H1 (cell line): Measurements from ENCODE around the gene SLC9A7. TPM values are rescaled to one million over a fixed set of nuclear protein-coding genes. Genes with fewer than 3 reads are reported as not detected.

ENCODE experiments used
- CTCF ChIA-PET: fragments of 300-600 bp; sonication (Branson Sonifier 250); formaldehyde crosslinking; loops from one replicate; lab custom pipeline; 2021; ENCODE audit not compliant: partially characterized antibody; lab: Charles Lee
- POLR2A ChIA-PET: fragments of 300-600 bp; sonication (Branson Sonifier 250); formaldehyde crosslinking; loops from one replicate; lab custom pipeline; 2021; ENCODE audit warnings: inconsistent platforms; ENCODE audit not compliant: partially characterized antibody; lab: Charles Lee
- DNase-seq, 2 experiments: peaks; one replicate each; pipeline versions ENCODE4 v3.0.0 to v3.0.0-alpha.2; 2010 to 2022; ENCODE audit warnings: low spot score in 2 of 2, low read depth in 1 of 2, mixed read lengths in 1 of 2
- FAIRE-seq: peaks from 2 replicates; lab custom pipeline; 2011; peaks lifted over from hg19 to GRCh38; lab: Jason Lieb, UNC
- H2AFZ ChIP-seq: 2 replicates; pipeline ENCODE4 v1.8.1; 2012; ENCODE audit warnings: low read length, inconsistent platforms
- H2AK5ac ChIP-seq: 2 replicates; pipeline ENCODE4 v1.6.1; 2013; ENCODE audit warnings: low read depth, low read length
- H2BK120ac ChIP-seq: replicated peaks from 2 replicates; pipeline ENCODE3; 2013; ENCODE audit warnings: low read depth, low read length, inconsistent platforms
- H2BK12ac ChIP-seq: 2 replicates; pipeline ENCODE4 v1.6.1; 2013; ENCODE audit warnings: low read depth, low read length
- H2BK15ac ChIP-seq: 2 replicates; pipeline ENCODE4 v1.6.1; 2013; ENCODE audit warnings: low read length
- H2BK20ac ChIP-seq: 2 replicates; pipeline ENCODE4 v1.6.1; 2013; ENCODE audit warnings: low read length
- H2BK5ac ChIP-seq: 2 replicates; pipeline ENCODE4 v1.6.1; 2013; ENCODE audit warnings: low read depth, low read length
- H3K14ac ChIP-seq: 2 replicates; pipeline ENCODE4 v1.6.1; 2013; ENCODE audit warnings: inconsistent platforms; ENCODE audit not compliant: insufficient read length
- H3K18ac ChIP-seq: 2 replicates; pipeline ENCODE4 v1.6.1; 2013; ENCODE audit warnings: low read length; ENCODE audit errors: extremely low read depth
- H3K23ac ChIP-seq: 2 replicates; pipeline ENCODE4 v1.6.1; 2013; ENCODE audit warnings: inconsistent platforms; ENCODE audit not compliant: insufficient read length
- H3K23me2 ChIP-seq: 2 replicates; pipeline ENCODE4 v1.6.1; 2013; ENCODE audit warnings: low read depth, low read length
- H3K27ac ChIP-seq: 2 replicates; pipeline ENCODE4 v1.6.1; 2011; ENCODE audit warnings: low read depth, low read length, inconsistent platforms
- H3K27me3 ChIP-seq, 4 experiments: replicated peaks in 1 of 4; 1 replicate in 1 of 4; 2 replicates in 3 of 4; pipeline versions ENCODE4 v1.6.1 to v1.8.1; 2011 to 2013; ENCODE audit warnings: low read length in 3 of 4, mild to moderate bottlenecking in 3 of 4, inconsistent platforms in 2 of 4, mixed read lengths in 2 of 4, moderate library complexity in 1 of 4; ENCODE audit not compliant: control insufficient read depth in 3 of 4, insufficient read depth in 3 of 4; ENCODE audit errors: extremely low read depth in 1 of 4
- H3K36me3 ChIP-seq, 4 experiments: 2 replicates each; pipeline versions ENCODE4 v1.6.1 to v1.8.1; 2011 to 2013; ENCODE audit warnings: mild to moderate bottlenecking in 4 of 4, low read length in 3 of 4, moderate library complexity in 2 of 4, control low read depth in 1 of 4, inconsistent platforms in 1 of 4; ENCODE audit not compliant: insufficient read depth in 4 of 4, control insufficient read depth in 2 of 4
- H3K4ac ChIP-seq: replicated peaks from 2 replicates; pipeline ENCODE3; 2013; ENCODE audit warnings: low read length, low read depth, mixed read lengths, inconsistent platforms; ENCODE audit not compliant: insufficient read length
- H3K4me1 ChIP-seq, 4 experiments: replicated peaks in 1 of 4; 1 replicate in 1 of 4; 2 replicates in 3 of 4; pipeline versions ENCODE4 v1.6.1 to v1.8.1; 2011 to 2013; ENCODE audit warnings: low read length in 3 of 4, inconsistent platforms in 2 of 4, mixed read lengths in 1 of 4; ENCODE audit not compliant: insufficient read depth in 4 of 4, control insufficient read depth in 3 of 4
- H3K4me2 ChIP-seq, 2 experiments: 2 replicates each; pipeline versions ENCODE4 v1.6.1 to v1.8.1; 2011 to 2013; ENCODE audit warnings: low read depth in 2 of 2, low read length in 2 of 2, control low read depth in 1 of 2, inconsistent platforms in 1 of 2, mild to moderate bottlenecking in 1 of 2; ENCODE audit not compliant: insufficient read depth in 1 of 2
- H3K4me3 ChIP-seq, 4 experiments: fragments of 200-600, 300-600 bp in 1 of 4; sonication (generic), shearing (Covaris generic), sonication (Bioruptor Twin) in 1 of 4; 2 replicates each; pipeline versions ENCODE4 v1.5.1 to v1.8.1; 2011 to 2016; ENCODE audit warnings: low read length in 4 of 4, low read depth in 3 of 4, control low read depth in 2 of 4, inconsistent platforms in 2 of 4, mild to moderate bottlenecking in 2 of 4, mixed read lengths in 1 of 4, moderate library complexity in 1 of 4; ENCODE audit not compliant: insufficient read depth in 2 of 4; ENCODE audit errors: extremely low read depth in 1 of 4
- H3K56ac ChIP-seq: replicated peaks from 2 replicates; pipeline ENCODE3; 2013; ENCODE audit warnings: low read depth, mild to moderate bottlenecking, mixed read lengths, low read length, inconsistent platforms; ENCODE audit not compliant: insufficient read length
- H3K79me1 ChIP-seq: 2 replicates; pipeline ENCODE4 v1.6.1; 2013; ENCODE audit warnings: low read depth, low read length, control low read depth
- H3K79me2 ChIP-seq, 2 experiments: 2 replicates each; pipeline versions ENCODE4 v1.6.1 to v1.8.1; 2012 to 2013; ENCODE audit warnings: low read length in 2 of 2, mild to moderate bottlenecking in 2 of 2, inconsistent platforms in 1 of 2; ENCODE audit not compliant: insufficient read depth in 2 of 2, control insufficient read depth in 1 of 2
- H3K9ac ChIP-seq, 4 experiments: replicated peaks in 1 of 4; 1 replicate in 1 of 4; 2 replicates in 3 of 4; pipeline versions ENCODE4 v1.6.1 to v1.8.1; 2011 to 2013; ENCODE audit warnings: low read depth in 3 of 4, low read length in 3 of 4, control low read depth in 2 of 4, mild to moderate bottlenecking in 2 of 4, moderate library complexity in 2 of 4, inconsistent platforms in 1 of 4; ENCODE audit errors: extremely low read depth in 1 of 4
- H3K9me3 ChIP-seq, 2 experiments: 2 replicates each; pipeline versions ENCODE4 v1.6.1 to v1.8.1; 2012 to 2013; ENCODE audit warnings: mild to moderate bottlenecking in 2 of 2, moderate library complexity in 2 of 2, control low read depth in 1 of 2, inconsistent platforms in 1 of 2, low read depth in 1 of 2, low read length in 1 of 2, mixed read lengths in 1 of 2; ENCODE audit not compliant: insufficient read depth in 2 of 2
- H4K20me1 ChIP-seq, 2 experiments: replicated peaks in 1 of 2; 2 replicates each; pipeline versions ENCODE3 to v1.8.1; 2011 to 2013; ENCODE audit warnings: inconsistent platforms in 2 of 2, low read length in 2 of 2, mild to moderate bottlenecking in 1 of 2; ENCODE audit not compliant: insufficient read depth in 2 of 2, control insufficient read depth in 1 of 2
- H4K5ac ChIP-seq: 2 replicates; pipeline ENCODE4 v1.6.1; 2013; ENCODE audit warnings: low read length, low read depth, mixed read lengths, inconsistent platforms; ENCODE audit not compliant: insufficient read length
- H4K8ac ChIP-seq: 2 replicates; pipeline ENCODE4 v1.8.0; 2013; ENCODE audit warnings: mild to moderate bottlenecking, moderate library complexity, low read length, inconsistent platforms; ENCODE audit not compliant: insufficient read depth; ENCODE audit errors: extremely low read depth
- H4K91ac ChIP-seq: replicated peaks from 2 replicates; pipeline ENCODE3; 2013; ENCODE audit warnings: low read length, mixed read lengths, inconsistent platforms; ENCODE audit not compliant: insufficient read length
- RFX5 ChIP-seq: IDR thresholded peaks from 2 replicates; pipeline ENCODE4 v1.6.1; 2011; ENCODE audit warnings: low read depth, low read length, improper control_type of control experiment, borderline replicate concordance
- SRF ChIP-seq: IDR thresholded peaks from 2 replicates; pipeline ENCODE4 v1.6.1; 2011; ENCODE audit warnings: mild to moderate bottlenecking, low read depth, low read length, moderate library complexity
- WGBS, 2 experiments: shearing (Covaris generic) in 1 of 2; methylation state at CpG; one replicate each; pipeline versions ENCODE4 v1.1.6 to v1.1.7; 2013 to 2015; ENCODE audit warnings: low lambda C conversion rate in 2 of 2, mixed read lengths in 2 of 2, inconsistent platforms in 1 of 2, low coverage in 1 of 2, missing lambda C conversion rate in 1 of 2; ENCODE audit not compliant: insufficient replicate concordance in 2 of 2, insufficient coverage in 1 of 2, insufficient read length in 1 of 2; ENCODE audit errors: extremely low coverage in 1 of 2, missing lambda C conversion rate in 1 of 2; 5-methylcytosine and 5-hydroxymethylcytosine counted together
- polyA plus RNA-seq, 7 experiments: library from polyadenylated mRNA; depleted of rRNA in 3 of 7; stranded (reverse) in 5 of 7; unstranded in 2 of 7; fragments of >200 nt in 5 of 7; fragments of 200-250 nt in 2 of 7; gene quantifications; 1 replicate in 5 of 7; 2 replicates in 1 of 7; 4 replicates in 1 of 7; pipeline versions ENCODE4 v1.2.1 to v1.2.3, GENCODE V29; 2011 to 2013; ENCODE audit warnings: missing spikeins in 2 of 7, mixed read lengths in 2 of 7
- total RNA-seq: library from RNA; stranded (reverse); fragmentation: NEBNext Ultra II Directional; extraction: Animal tissue kit (Norgen Biotek cat#: 25700); gene quantifications from 2 replicates; pipeline ENCODE4 v1.2.1, GENCODE V29; 2021

The SLC9A7 gene
- total and polyA plus RNA-seq, 2 of the 8 experiments (the other 6 are each of a cell fraction or from before 2014, with no cell fraction given): 6.7 to 17.2 TPM

GRCh38 chrX:46757593-46757992, 1.3 kb downstream of the SLC9A7 start:
- no peaks in the 10 kb centered on the region; a peak in 1 of 7 replicates for H3K27me3 ChIP-seq
- no peak for TF ChIP-seq SRF
- no peak for TF ChIP-seq RFX5

More at GRCh38 chrX:46757593-46757992, 1.3 kb downstream of the SLC9A7 start:
- FAIRE-seq (no peak), DNase-seq (no peak)
- peaks cover 2 to 16% (median 10%) of the 10 kb centered on the region in 4 experiments; a peak in 6 of 7 replicates for H3K4me1 ChIP-seq
- no peak overlapping the region for H3K14ac ChIP-seq
- no peak overlapping the region for H2BK5ac ChIP-seq
- no peak overlapping the region for H2BK120ac ChIP-seq
- H3K23ac ChIP-seq: no peak overlapping the region
- no peak overlapping the region for H2BK15ac ChIP-seq
- H3K9me3 ChIP-seq: no peaks in the 10 kb centered on the region
- H3K79me2 ChIP-seq: peaks cover 0 to 38% of the 10 kb centered on the region in 2 experiments; a peak in 3 of 4 replicates
- no peak overlapping the region for H4K5ac ChIP-seq
- no peak overlapping the region for H2BK12ac ChIP-seq
- peaks cover 0 to 1% of the 10 kb centered on the region in 2 experiments for H4K20me1 ChIP-seq
- H3K4ac ChIP-seq: no peak overlapping the region
- ChIA-PET POLR2A (no interaction called here), CTCF (interaction anchor here (0.6 kb wide), 1 partner anchor 24 kb away, joined by 3 read pairs; no protein-coding TSS in a partner anchor)
- H3K18ac ChIP-seq: no peak overlapping the region
- H3K27ac ChIP-seq: no peak overlapping the region
- H4K91ac ChIP-seq: no peak overlapping the region
- H4K8ac ChIP-seq: no peak overlapping the region
- peak overlapping the region; percentile 61 to 79 (median 73); a peak in 6 of 8 replicates for H3K4me3 ChIP-seq
- H3K4me2 ChIP-seq: peak overlapping the region; percentile 79 to 97
- H2AK5ac ChIP-seq: no peak overlapping the region
- H3K79me1 ChIP-seq: peaks cover 3% of the 10 kb centered on the region; the same call in 1 of the 2 replicates
- no peak overlapping the region for H2AFZ ChIP-seq
- no peak overlapping the region for H3K56ac ChIP-seq
- WGBS, 2 experiments: 62% methylated on average over 8 of the region's 8 CpGs; no CpG with 5 or more reads in 1 of the 2 experiments
- H3K9ac ChIP-seq: no peak overlapping the region
- H3K36me3 ChIP-seq: no peaks in the 10 kb centered on the region
- peaks cover 4% of the 10 kb centered on the region; the same call in 1 of the 2 replicates for H3K23me2 ChIP-seq
- H2BK20ac ChIP-seq: no peak overlapping the region
